Measurements from ENCODE around the gene TACC2.

Gene TACC2

GRCh38 chr10:122303271-122304053 is 314.5 kb downstream of the TACC2 start:
- DNase-seq, result no peak
